ENCODE results near the gene RDX. TPM values are rescaled to one million over a fixed set of nuclear protein-coding genes. Genes with fewer than 3 reads are reported as not detected.
"Not testable (repeated sequence)": the region's sequence is repeated elsewhere in the genome, so short reads cannot be mapped to it uniquely, and the experiment has no call there.

The RDX gene
- total and polyA plus RNA-seq, 2 donors (not counting 1 experiment from before 2014, with no cell fraction given): 4.4 to 34.8 TPM

DNA sequence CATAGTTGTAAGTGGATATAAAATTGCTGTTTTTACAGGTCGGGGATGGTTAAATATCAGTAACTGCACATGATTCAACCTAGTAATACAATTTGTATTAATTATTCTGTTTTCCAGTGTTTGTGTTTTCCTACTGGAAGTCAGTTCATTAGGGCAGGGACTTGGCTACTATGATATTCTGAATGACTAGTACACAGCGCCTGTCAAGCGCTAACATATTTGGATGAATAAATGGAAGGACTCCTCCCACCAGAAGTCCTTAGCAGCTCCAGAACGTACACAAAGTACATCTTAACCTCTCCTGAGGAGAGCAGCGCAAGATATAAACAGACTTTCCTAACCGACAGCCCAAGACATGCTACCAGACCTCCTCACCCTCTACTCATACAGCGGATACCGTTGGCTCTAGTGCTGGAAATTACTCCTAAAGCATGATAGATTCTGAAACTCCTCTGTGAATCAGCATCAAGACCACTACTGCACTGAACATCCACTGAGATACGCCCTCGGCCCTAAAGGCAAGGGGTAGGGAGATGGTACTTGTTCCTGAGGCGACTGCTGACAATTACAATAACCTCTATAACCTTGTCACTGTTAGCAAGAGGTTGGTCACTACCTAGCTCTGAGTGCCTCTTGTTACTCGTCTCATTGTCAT, 79.1 kb downstream of the RDX start:
- CTCF ChIA-PET: interaction anchor here (1.3 kb wide), 1 partner anchor 19 kb away, joined by 4 read pairs; no protein-coding TSS in a partner anchor
- no peak overlapping the region for H2AFZ ChIP-seq (ENCODE audit: insufficient read depth, low read depth, low read length, poor library complexity, severe bottlenecking)
- H3K27ac ChIP-seq (ENCODE audit: low read length in 2 of 2): no peak overlapping the region
- Mint-ChIP-seq H3K9me3 (ENCODE audit: insufficient read depth) (no peaks in the 10 kb centered on the region), H3K4me1 (no peaks in the 10 kb centered on the region), H3K27me3 (no peaks in the 10 kb centered on the region), H3K4me3 (no peak overlapping the region), H3K27ac (no peak overlapping the region)
- H4K20me1 ChIP-seq (ENCODE audit: control insufficient read depth, insufficient read depth, low read length, poor library complexity, severe bottlenecking): no peaks in the 10 kb centered on the region
- WGBS (ENCODE audit: insufficient coverage): 98% methylated on average over 5 of the region's 12 CpGs
- H3K4me1 ChIP-seq (ENCODE audit: control insufficient read depth in 2 of 2, insufficient read depth in 2 of 2, low read length in 2 of 2): no peaks in the 10 kb centered on the region
- H3K4me2 ChIP-seq (replicated peaks; ENCODE audit: low read depth, low read length, poor library complexity, severe bottlenecking): no peak overlapping the region
- no peaks in the 10 kb centered on the region for H3K79me2 ChIP-seq (ENCODE audit: control insufficient read depth, insufficient read depth, low read length)
- no peaks in the 10 kb centered on the region for H3K27me3 ChIP-seq (replicated peaks in 1 of 4; ENCODE audit: control extremely low read depth in 1 of 4, control insufficient read depth in 3 of 4, insufficient read depth in 4 of 4, low read length in 3 of 4)
- no peak for TF ChIP-seq EZH2 (IDR thresholded peaks at IDR 0.05; ENCODE audit: borderline replicate concordance, insufficient read depth, low read depth, low read length, poor library complexity, severe bottlenecking)
- TF ChIP-seq, protein P1, sequence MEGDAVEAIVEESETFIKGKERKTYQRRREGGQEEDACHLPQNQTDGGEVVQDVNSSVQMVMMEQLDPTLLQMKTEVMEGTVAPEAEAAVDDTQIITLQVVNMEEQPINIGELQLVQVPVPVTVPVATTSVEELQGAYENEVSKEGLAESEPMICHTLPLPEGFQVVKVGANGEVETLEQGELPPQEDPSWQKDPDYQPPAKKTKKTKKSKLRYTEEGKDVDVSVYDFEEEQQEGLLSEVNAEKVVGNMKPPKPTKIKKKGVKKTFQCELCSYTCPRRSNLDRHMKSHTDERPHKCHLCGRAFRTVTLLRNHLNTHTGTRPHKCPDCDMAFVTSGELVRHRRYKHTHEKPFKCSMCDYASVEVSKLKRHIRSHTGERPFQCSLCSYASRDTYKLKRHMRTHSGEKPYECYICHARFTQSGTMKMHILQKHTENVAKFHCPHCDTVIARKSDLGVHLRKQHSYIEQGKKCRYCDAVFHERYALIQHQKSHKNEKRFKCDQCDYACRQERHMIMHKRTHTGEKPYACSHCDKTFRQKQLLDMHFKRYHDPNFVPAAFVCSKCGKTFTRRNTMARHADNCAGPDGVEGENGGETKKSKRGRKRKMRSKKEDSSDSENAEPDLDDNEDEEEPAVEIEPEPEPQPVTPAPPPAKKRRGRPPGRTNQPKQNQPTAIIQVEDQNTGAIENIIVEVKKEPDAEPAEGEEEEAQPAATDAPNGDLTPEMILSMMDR (IDR thresholded peaks at IDR 0.05): no peak
- no peaks in the 10 kb centered on the region for H3K36me3 ChIP-seq (replicated peaks in 1 of 2; ENCODE audit: control extremely low read depth in 1 of 2, control insufficient read depth in 1 of 2, extremely low read depth in 1 of 2, insufficient read depth in 2 of 2, low read length in 1 of 2)
- intact Hi-C loops (cut with micrococcal nuclease): no loop called here
- DNase-seq (no peak), ATAC-seq (ENCODE audit: low read depth) (no peak)
- no peaks in the 10 kb centered on the region for H3K9me3 ChIP-seq (ENCODE audit: control extremely low read depth in 1 of 3, control insufficient read depth in 2 of 3, insufficient read depth in 1 of 3, low read length in 2 of 3)
- no peak overlapping the region for H3K9ac ChIP-seq (ENCODE audit: low read length)
- POLR2A ChIA-PET: no interaction called here
- no peak overlapping the region for H3K4me3 ChIP-seq (ENCODE audit: control extremely low read depth in 1 of 5, extremely low read depth in 1 of 5, insufficient read depth in 1 of 5, low read depth in 2 of 5, low read length in 4 of 5)

GRCh38 chr11:110209313-110209694, 87.1 kb downstream of the RDX start:
- CTCF ChIA-PET; ATAC-seq (ENCODE audit: low read depth); DNase-seq; POLR2A ChIA-PET; H3K4me1 Mint-ChIP-seq; H3K9me3 Mint-ChIP-seq (ENCODE audit: insufficient read depth); H4K20me1 ChIP-seq (ENCODE audit: control insufficient read depth, insufficient read depth, low read length, poor library complexity, severe bottlenecking); H3K27me3 Mint-ChIP-seq; H3K4me3 Mint-ChIP-seq; H3K27ac Mint-ChIP-seq; H3K4me2 ChIP-seq (replicated peaks; ENCODE audit: low read depth, low read length, poor library complexity, severe bottlenecking); H3K79me2 ChIP-seq (ENCODE audit: control insufficient read depth, insufficient read depth, low read length); intact Hi-C loops (cut with micrococcal nuclease); H3K9me3 ChIP-seq (ENCODE audit: control extremely low read depth in 1 of 3, control insufficient read depth in 2 of 3, insufficient read depth in 1 of 3, low read length in 2 of 3); H3K27me3 ChIP-seq (replicated peaks in 1 of 4; ENCODE audit: control extremely low read depth in 1 of 4, control insufficient read depth in 3 of 4, insufficient read depth in 4 of 4, low read length in 3 of 4); H3K36me3 ChIP-seq (replicated peaks in 1 of 2; ENCODE audit: control extremely low read depth in 1 of 2, control insufficient read depth in 1 of 2, extremely low read depth in 1 of 2, insufficient read depth in 2 of 2, low read length in 1 of 2); H3K9ac ChIP-seq (ENCODE audit: low read length); H3K27ac ChIP-seq (ENCODE audit: low read length in 2 of 2); H3K4me1 ChIP-seq (ENCODE audit: control insufficient read depth in 2 of 2, insufficient read depth in 2 of 2, low read length in 2 of 2): not testable (repeated sequence)
- WGBS (ENCODE audit: insufficient coverage): no CpG with 5 or more reads among the region's 14 CpGs
- Histone ChIP-seq H2AFZ (ENCODE audit: insufficient read depth, low read depth, low read length, poor library complexity, severe bottlenecking) (peak overlapping the region; percentile 22), H3K4me3 (ENCODE audit: control extremely low read depth in 1 of 5, extremely low read depth in 1 of 5, insufficient read depth in 1 of 5, low read depth in 2 of 5, low read length in 4 of 5) (peak overlapping the region in 1 of 5 experiments; percentile 25)

DNA sequence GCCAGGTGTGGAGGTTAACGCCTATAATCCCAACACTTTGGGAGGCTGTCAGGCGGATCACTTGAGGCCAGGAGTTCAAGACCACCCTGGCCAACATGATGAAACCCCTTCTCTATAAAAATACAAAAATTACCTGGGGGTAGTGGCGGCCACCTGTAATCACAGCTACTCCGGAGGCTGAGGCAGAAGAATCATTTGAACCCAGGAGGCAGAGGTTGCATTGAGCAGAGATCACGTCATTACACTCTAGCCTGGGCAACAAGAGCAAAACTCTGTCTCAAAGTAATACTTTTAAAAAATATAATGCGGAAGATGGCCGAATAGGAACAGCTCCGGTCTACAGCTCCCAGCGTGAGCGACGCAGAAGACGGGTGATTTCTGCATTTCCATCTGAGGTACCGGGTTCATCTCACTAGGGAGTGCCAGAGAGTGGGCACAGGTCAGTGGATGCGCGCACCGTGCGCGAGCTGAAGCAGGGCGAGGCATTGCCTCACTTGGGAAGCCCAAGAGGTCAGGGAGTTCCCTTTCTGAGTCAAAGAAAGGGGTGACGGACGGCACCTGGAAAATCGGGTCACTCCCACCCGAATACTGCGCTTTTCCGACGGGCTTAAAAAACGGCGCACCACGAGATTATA, 87.6 kb downstream of the RDX start:
- H3K9ac ChIP-seq (ENCODE audit: low read length); POLR2A ChIA-PET; CTCF ChIA-PET; H3K4me1 ChIP-seq (ENCODE audit: control insufficient read depth in 2 of 2, insufficient read depth in 2 of 2, low read length in 2 of 2); H3K36me3 ChIP-seq (replicated peaks in 1 of 2; ENCODE audit: control extremely low read depth in 1 of 2, control insufficient read depth in 1 of 2, extremely low read depth in 1 of 2, insufficient read depth in 2 of 2, low read length in 1 of 2); H3K79me2 ChIP-seq (ENCODE audit: control insufficient read depth, insufficient read depth, low read length); ATAC-seq (ENCODE audit: low read depth); H3K27me3 Mint-ChIP-seq; H3K4me1 Mint-ChIP-seq; H3K4me2 ChIP-seq (replicated peaks; ENCODE audit: low read depth, low read length, poor library complexity, severe bottlenecking); H3K27ac Mint-ChIP-seq; H3K27ac ChIP-seq (ENCODE audit: low read length in 2 of 2); H3K9me3 ChIP-seq (ENCODE audit: control extremely low read depth in 1 of 3, control insufficient read depth in 2 of 3, insufficient read depth in 1 of 3, low read length in 2 of 3); H3K9me3 Mint-ChIP-seq (ENCODE audit: insufficient read depth); DNase-seq; H3K27me3 ChIP-seq (replicated peaks in 1 of 4; ENCODE audit: control extremely low read depth in 1 of 4, control insufficient read depth in 3 of 4, insufficient read depth in 4 of 4, low read length in 3 of 4); H4K20me1 ChIP-seq (ENCODE audit: control insufficient read depth, insufficient read depth, low read length, poor library complexity, severe bottlenecking); intact Hi-C loops (cut with micrococcal nuclease): not testable (repeated sequence)
- Histone ChIP-seq H3K4me3 (ENCODE audit: control extremely low read depth in 1 of 5, extremely low read depth in 1 of 5, insufficient read depth in 1 of 5, low read depth in 2 of 5, low read length in 4 of 5) (peak overlapping the region in 1 of 5 experiments; percentile 25), H2AFZ (ENCODE audit: insufficient read depth, low read depth, low read length, poor library complexity, severe bottlenecking) (peak overlapping the region; percentile 22)
- 97% methylated on average over 11 of the region's 29 CpGs for WGBS (ENCODE audit: insufficient coverage)
- peak overlapping the region; percentile 55 for H3K4me3 Mint-ChIP-seq
